ENCODE measurements around the gene ZMPSTE24.

The ZMPSTE24 gene

GRCh38 chr1:40301066-40301465 is 43.0 kb downstream of the ZMPSTE24 start:
- TF ChIP-seq SPI1 (IDR thresholded peaks at IDR 0.05; ENCODE audit: low read depth, low read length) (no peak), POLR2A (IDR thresholded peaks at IDR 0.05; ENCODE audit: low read depth, low read length) (no peak), POU2F2 (IDR thresholded peaks at IDR 0.05; ENCODE audit: low read depth, low read length) (no peak), TAF1 (IDR thresholded peaks at IDR 0.05; ENCODE audit: low read depth, low read length) (no peak), PAX5 (IDR thresholded peaks at IDR 0.05; ENCODE audit: insufficient read depth, low read length, severe bottlenecking) (no peak), POLR2AphosphoS5 (IDR thresholded peaks at IDR 0.05; ENCODE audit: low read depth, low read length) (no peak)
- DNase-seq (ENCODE audit: insufficient read length, low spot score) (no peak), FAIRE-seq (no peak)

DNA sequence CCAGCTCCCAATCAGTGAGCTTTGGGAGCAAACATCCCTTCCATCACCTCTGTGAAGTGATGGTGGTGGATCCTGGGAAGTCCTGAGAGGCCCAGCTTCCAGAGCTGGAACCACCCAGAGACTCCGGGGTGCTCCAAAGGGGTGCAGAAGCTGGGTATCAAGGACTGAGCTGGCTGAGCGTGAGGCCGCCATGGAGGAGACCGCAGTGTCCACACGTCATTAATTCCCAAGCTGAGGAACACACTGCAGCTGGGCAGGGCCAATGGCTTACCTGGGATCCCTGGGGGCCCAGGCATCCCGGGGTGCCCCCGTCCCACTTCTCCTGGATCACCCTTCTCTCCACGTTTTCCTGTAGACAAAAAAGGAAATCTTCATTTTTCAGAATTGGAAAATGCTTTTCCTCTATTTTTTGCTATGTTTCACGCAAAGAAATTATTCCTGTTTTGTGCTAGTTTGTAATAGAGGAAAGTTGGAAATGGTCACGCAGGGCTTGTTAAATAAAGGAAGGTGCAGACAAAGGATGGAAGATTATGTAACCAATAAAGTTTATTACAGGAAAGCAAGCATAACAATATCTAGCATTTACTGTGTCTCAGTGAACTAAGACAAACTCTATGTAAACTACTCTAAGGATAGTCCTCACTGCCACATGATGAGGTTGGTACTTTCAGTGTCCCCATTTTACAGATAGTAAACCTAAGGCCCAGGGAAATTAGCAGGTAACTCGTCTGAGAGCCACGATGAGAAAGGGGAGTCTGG is 43.7 kb downstream of the ZMPSTE24 start:
- TF ChIP-seq POLR2AphosphoS5 (IDR thresholded peaks at IDR 0.05; ENCODE audit: low read depth, low read length) (no peak), TAF1 (IDR thresholded peaks at IDR 0.05; ENCODE audit: low read depth, low read length) (no peak), SPI1 (IDR thresholded peaks at IDR 0.05; ENCODE audit: low read depth, low read length) (no peak), PAX5 (IDR thresholded peaks at IDR 0.05; ENCODE audit: insufficient read depth, low read length, severe bottlenecking) (no peak), POLR2A (IDR thresholded peaks at IDR 0.05; ENCODE audit: low read depth, low read length) (no peak), POU2F2 (IDR thresholded peaks at IDR 0.05; ENCODE audit: low read depth, low read length) (no peak)
- FAIRE-seq (no peak), DNase-seq (ENCODE audit: insufficient read length, low spot score) (no peak)

DNA sequence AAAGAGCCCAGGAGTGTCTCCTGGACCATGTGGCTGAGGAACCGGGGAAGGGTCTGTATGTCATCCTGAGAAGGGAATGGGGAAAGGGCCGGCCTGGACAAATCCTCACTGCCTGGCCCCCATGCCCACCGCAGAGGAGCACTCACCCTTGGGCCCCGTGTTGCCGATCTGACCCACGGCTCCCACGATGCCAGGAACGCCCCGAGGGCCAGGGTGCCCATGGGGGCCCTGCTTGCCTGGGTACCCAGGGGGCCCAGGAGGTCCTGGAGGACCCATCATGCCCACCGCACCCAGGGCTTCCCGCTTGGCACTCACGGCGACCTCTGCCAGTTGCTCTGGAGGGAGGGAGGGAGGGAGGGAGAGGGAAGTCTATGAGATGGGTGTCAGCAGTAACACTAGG is 44.4 kb downstream of the ZMPSTE24 start:
- DNase-seq (ENCODE audit: insufficient read length, low spot score), result no peak
- no peak for FAIRE-seq
- TF ChIP-seq POLR2AphosphoS5 (IDR thresholded peaks at IDR 0.05; ENCODE audit: low read depth, low read length), result no peak
- no peak for TF ChIP-seq TAF1 (IDR thresholded peaks at IDR 0.05; ENCODE audit: low read depth, low read length)
- TF ChIP-seq PAX5 (IDR thresholded peaks at IDR 0.05; ENCODE audit: insufficient read depth, low read length, severe bottlenecking), result no peak
- no peak for TF ChIP-seq SPI1 (IDR thresholded peaks at IDR 0.05; ENCODE audit: low read depth, low read length)
- TF ChIP-seq POLR2A (IDR thresholded peaks at IDR 0.05; ENCODE audit: low read depth, low read length), result no peak
- TF ChIP-seq POU2F2 (IDR thresholded peaks at IDR 0.05; ENCODE audit: low read depth, low read length), result no peak

GRCh38 chr1:40303051-40303771 is 45.2 kb downstream of the ZMPSTE24 start:
- FAIRE-seq (no peak), DNase-seq (ENCODE audit: insufficient read length, low spot score) (no peak)
- TF ChIP-seq POLR2AphosphoS5 (IDR thresholded peaks at IDR 0.05; ENCODE audit: low read depth, low read length), result no peak
- no peak for TF ChIP-seq POLR2A (IDR thresholded peaks at IDR 0.05; ENCODE audit: low read depth, low read length)
- TF ChIP-seq PAX5 (IDR thresholded peaks at IDR 0.05; ENCODE audit: insufficient read depth, low read length, severe bottlenecking), result no peak
- TF ChIP-seq TAF1 (IDR thresholded peaks at IDR 0.05; ENCODE audit: low read depth, low read length), result no peak
- no peak for TF ChIP-seq POU2F2 (IDR thresholded peaks at IDR 0.05; ENCODE audit: low read depth, low read length)
- no peak for TF ChIP-seq SPI1 (IDR thresholded peaks at IDR 0.05; ENCODE audit: low read depth, low read length)

- TF ChIP-seq TAF1 (IDR thresholded peaks at IDR 0.05; ENCODE audit: low read depth, low read length) (no peak), POLR2AphosphoS5 (IDR thresholded peaks at IDR 0.05; ENCODE audit: low read depth, low read length) (no peak), POU2F2 (IDR thresholded peaks at IDR 0.05; ENCODE audit: low read depth, low read length) (no peak), POLR2A (IDR thresholded peaks at IDR 0.05; ENCODE audit: low read depth, low read length) (no peak), PAX5 (IDR thresholded peaks at IDR 0.05; ENCODE audit: insufficient read depth, low read length, severe bottlenecking) (no peak), SPI1 (IDR thresholded peaks at IDR 0.05; ENCODE audit: low read depth, low read length) (no peak)
- FAIRE-seq (no peak), DNase-seq (ENCODE audit: insufficient read length, low spot score) (no peak)
Observed at GRCh38 chr1:40303790-40304189, 45.8 kb downstream of the ZMPSTE24 start.

DNA sequence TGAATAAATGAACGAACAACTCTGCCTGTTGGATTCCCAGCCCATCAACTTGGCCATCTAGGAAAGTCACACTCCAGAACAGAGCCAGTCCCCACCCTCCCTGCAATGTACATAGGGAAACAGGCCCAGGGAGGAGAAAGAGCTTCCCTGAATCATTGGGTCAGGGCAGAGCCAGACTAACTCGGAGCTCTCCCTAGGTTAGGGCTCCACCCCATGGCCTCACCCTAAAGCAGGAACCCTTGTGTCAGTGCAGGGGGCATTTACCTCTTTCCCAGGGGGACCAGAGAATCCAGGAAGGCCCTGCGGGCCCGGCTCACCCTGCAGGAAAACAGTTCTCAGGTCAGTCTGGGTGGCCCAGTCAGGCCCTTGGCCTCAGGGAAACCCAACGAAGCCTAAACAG is 47.4 kb downstream of the ZMPSTE24 start:
- DNase-seq (ENCODE audit: insufficient read length, low spot score) (no peak), FAIRE-seq (no peak)
- TF ChIP-seq SPI1 (IDR thresholded peaks at IDR 0.05; ENCODE audit: low read depth, low read length) (no peak), TAF1 (IDR thresholded peaks at IDR 0.05; ENCODE audit: low read depth, low read length) (no peak), POU2F2 (IDR thresholded peaks at IDR 0.05; ENCODE audit: low read depth, low read length) (no peak), POLR2A (IDR thresholded peaks at IDR 0.05; ENCODE audit: low read depth, low read length) (no peak), PAX5 (IDR thresholded peaks at IDR 0.05; ENCODE audit: insufficient read depth, low read length, severe bottlenecking) (no peak), POLR2AphosphoS5 (IDR thresholded peaks at IDR 0.05; ENCODE audit: low read depth, low read length) (no peak)

GRCh38 chr1:40305871-40306270 is 47.8 kb downstream of the ZMPSTE24 start:
- DNase-seq (ENCODE audit: insufficient read length, low spot score), result no peak
- TF ChIP-seq POLR2AphosphoS5 (IDR thresholded peaks at IDR 0.05; ENCODE audit: low read depth, low read length) (no peak), PAX5 (IDR thresholded peaks at IDR 0.05; ENCODE audit: insufficient read depth, low read length, severe bottlenecking) (no peak), POU2F2 (IDR thresholded peaks at IDR 0.05; ENCODE audit: low read depth, low read length) (no peak)
- no peak for FAIRE-seq

DNA sequence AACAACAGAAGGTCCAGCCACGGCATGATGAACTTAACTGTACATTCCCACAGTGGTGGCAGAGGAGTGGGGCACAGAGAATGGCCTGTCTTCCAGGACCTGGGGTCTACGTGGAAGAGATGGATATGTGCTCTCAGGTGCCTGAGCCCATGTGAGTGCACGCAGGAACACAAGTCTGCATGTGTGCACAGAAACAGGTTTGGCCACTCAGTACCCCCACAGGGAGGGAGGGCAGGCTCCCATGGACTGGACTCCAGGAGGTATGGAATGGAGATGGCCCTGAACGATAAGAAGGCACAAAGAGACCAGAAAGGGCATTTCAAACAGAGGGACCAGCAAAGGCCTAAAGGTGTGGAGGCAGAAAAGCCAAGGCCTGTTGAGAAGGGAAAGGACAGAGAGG is 48.3 kb downstream of the ZMPSTE24 start:
- TF ChIP-seq TAF1 (IDR thresholded peaks at IDR 0.05; ENCODE audit: low read depth, low read length), result no peak
- TF ChIP-seq SPI1 (IDR thresholded peaks at IDR 0.05; ENCODE audit: low read depth, low read length), result no peak
- TF ChIP-seq POLR2A (IDR thresholded peaks at IDR 0.05; ENCODE audit: low read depth, low read length), result no peak
- TF ChIP-seq POU2F2 (IDR thresholded peaks at IDR 0.05; ENCODE audit: low read depth, low read length), result no peak
- TF ChIP-seq POLR2AphosphoS5 (IDR thresholded peaks at IDR 0.05; ENCODE audit: low read depth, low read length), result no peak
- no peak for TF ChIP-seq PAX5 (IDR thresholded peaks at IDR 0.05; ENCODE audit: insufficient read depth, low read length, severe bottlenecking)
- no peak for FAIRE-seq
- DNase-seq (ENCODE audit: insufficient read length, low spot score), result no peak

GRCh38 chr1:40307186-40307585 is 49.1 kb downstream of the ZMPSTE24 start:
- DNase-seq (ENCODE audit: insufficient read length, low spot score) (no peak), FAIRE-seq (no peak)
- TF ChIP-seq SPI1 (IDR thresholded peaks at IDR 0.05; ENCODE audit: low read depth, low read length) (no peak), TAF1 (IDR thresholded peaks at IDR 0.05; ENCODE audit: low read depth, low read length) (no peak), POLR2A (IDR thresholded peaks at IDR 0.05; ENCODE audit: low read depth, low read length) (no peak), PAX5 (IDR thresholded peaks at IDR 0.05; ENCODE audit: insufficient read depth, low read length, severe bottlenecking) (no peak), POU2F2 (IDR thresholded peaks at IDR 0.05; ENCODE audit: low read depth, low read length) (no peak), POLR2AphosphoS5 (IDR thresholded peaks at IDR 0.05; ENCODE audit: low read depth, low read length) (no peak)
